ENCODE results near the gene NCS1. TPM values are rescaled to one million over a fixed set of nuclear protein-coding genes. Genes with fewer than 3 reads are reported as not detected.

The NCS1 gene
- total and polyA plus RNA-seq, 2 of the 8 experiments (the other 6 are each of a cell fraction or from before 2014, with no cell fraction given), result 34.7 to 47.6 TPM

GRCh38 chr9:130239363-130239695 lies 67.1 kb downstream of the NCS1 start:
- H3K9me3 ChIP-seq (ENCODE audit: insufficient read depth in 2 of 2, low read depth in 1 of 2, low read length in 1 of 2), result no peaks in the 10 kb centered on the region
- WGBS, 2 experiments (ENCODE audit: extremely low coverage in 1 of 2, insufficient coverage in 1 of 2, insufficient read length in 1 of 2, insufficient replicate concordance in 2 of 2, low coverage in 1 of 2, low lambda C conversion rate in 2 of 2, missing lambda C conversion rate in 1 of 2), result 83% methylated on average over 3 of the region's 3 CpGs; no CpG with 5 or more reads in 1 of the 2 experiments
- H3K18ac ChIP-seq (ENCODE audit: extremely low read depth, low read length), result no peak overlapping the region
- no peak overlapping the region for H2BK20ac ChIP-seq (ENCODE audit: low read length)
- H3K4me3 ChIP-seq (ENCODE audit: extremely low read depth in 1 of 4, insufficient read depth in 2 of 4, low read depth in 3 of 4, low read length in 4 of 4), result no peak overlapping the region
- no peak overlapping the region for H2BK12ac ChIP-seq (ENCODE audit: low read depth, low read length)
- no peaks in the 10 kb centered on the region for H3K79me2 ChIP-seq (ENCODE audit: control insufficient read depth in 1 of 2, insufficient read depth in 2 of 2, low read length in 2 of 2)
- no peak overlapping the region for H4K5ac ChIP-seq (ENCODE audit: insufficient read length, low read depth, low read length)
- no peaks in the 10 kb centered on the region for H4K20me1 ChIP-seq (replicated peaks in 1 of 2; ENCODE audit: control insufficient read depth in 1 of 2, insufficient read depth in 2 of 2, low read length in 2 of 2)
- H3K79me1 ChIP-seq (ENCODE audit: low read depth, low read length), result no peaks in the 10 kb centered on the region
- H3K23me2 ChIP-seq (ENCODE audit: low read depth, low read length), result no peaks in the 10 kb centered on the region; the same call in 1 of the 2 replicates
- H2BK15ac ChIP-seq (ENCODE audit: low read length), result 0 out of 2 replicates have a peak overlapping the region, but pooled peaks have one; percentile 61
- H3K27ac ChIP-seq (ENCODE audit: low read depth, low read length), result no peak overlapping the region
- H2AK5ac ChIP-seq (ENCODE audit: low read depth, low read length), result no peak overlapping the region
- no peak overlapping the region for H2AFZ ChIP-seq (ENCODE audit: low read length)
- POLR2A ChIA-PET (ENCODE audit: partially characterized antibody), result interaction anchor here (2.1 kb wide), 1 partner anchor 20 kb away, joined by 5 read pairs; no protein-coding TSS in a partner anchor
- peaks cover 0 to 12% (median 4%) of the 10 kb centered on the region in 4 experiments; a peak in 4 of 7 replicates for H3K4me1 ChIP-seq (replicated peaks in 1 of 4; ENCODE audit: control insufficient read depth in 3 of 4, insufficient read depth in 4 of 4, low read length in 3 of 4)
- H2BK5ac ChIP-seq (ENCODE audit: low read depth, low read length), result no peak overlapping the region
- H3K23ac ChIP-seq (ENCODE audit: insufficient read length), result no peak overlapping the region
- H3K36me3 ChIP-seq (ENCODE audit: control insufficient read depth in 2 of 4, insufficient read depth in 4 of 4, low read length in 3 of 4), result no peaks in the 10 kb centered on the region
- H3K14ac ChIP-seq (ENCODE audit: insufficient read length), result no peak overlapping the region
- H3K4me2 ChIP-seq (ENCODE audit: insufficient read depth in 1 of 2, low read depth in 2 of 2, low read length in 2 of 2), result no peak overlapping the region
- CTCF ChIA-PET (ENCODE audit: partially characterized antibody), result interaction anchor here (0.9 to 10.0 kb wide), 9 partner anchors 25 to 237 kb away, joined by 3 to 63 read pairs (median 4); no protein-coding TSS in a partner anchor
- H3K56ac ChIP-seq (replicated peaks; ENCODE audit: insufficient read length, low read depth, low read length), result no peak overlapping the region
- no peak overlapping the region for H4K91ac ChIP-seq (replicated peaks; ENCODE audit: insufficient read length, low read length)
- H3K27me3 ChIP-seq (replicated peaks in 1 of 4; ENCODE audit: control insufficient read depth in 3 of 4, extremely low read depth in 1 of 4, insufficient read depth in 3 of 4, low read length in 3 of 4), result peaks cover 0 to 4% (median 0%) of the 10 kb centered on the region in 4 experiments; a peak in 2 of 7 replicates
- DNase-seq (ENCODE audit: low read depth in 1 of 2, low spot score in 2 of 2) (no peak), FAIRE-seq (no peak)
- no peak overlapping the region for H3K4ac ChIP-seq (replicated peaks; ENCODE audit: insufficient read length, low read depth, low read length)
- no peak overlapping the region for H4K8ac ChIP-seq (ENCODE audit: extremely low read depth, insufficient read depth, low read length)
- H3K9ac ChIP-seq (replicated peaks in 1 of 4; ENCODE audit: extremely low read depth in 1 of 4, low read depth in 3 of 4, low read length in 3 of 4), result no peak overlapping the region
- no peak overlapping the region for H2BK120ac ChIP-seq (replicated peaks; ENCODE audit: low read depth, low read length)
- no peak for TF ChIP-seq SP1 (IDR thresholded peaks at IDR 0.05; ENCODE audit: low read depth, low read length)
- TF ChIP-seq ZNF274 (IDR thresholded peaks at IDR 0.05; ENCODE audit: borderline replicate concordance, extremely low read depth, low read length), result no peak
- TF ChIP-seq CREB1 (IDR thresholded peaks at IDR 0.05), result no peak

Data from H1 (cell line).